ENCODE results near the gene IFNG.

DNA sequence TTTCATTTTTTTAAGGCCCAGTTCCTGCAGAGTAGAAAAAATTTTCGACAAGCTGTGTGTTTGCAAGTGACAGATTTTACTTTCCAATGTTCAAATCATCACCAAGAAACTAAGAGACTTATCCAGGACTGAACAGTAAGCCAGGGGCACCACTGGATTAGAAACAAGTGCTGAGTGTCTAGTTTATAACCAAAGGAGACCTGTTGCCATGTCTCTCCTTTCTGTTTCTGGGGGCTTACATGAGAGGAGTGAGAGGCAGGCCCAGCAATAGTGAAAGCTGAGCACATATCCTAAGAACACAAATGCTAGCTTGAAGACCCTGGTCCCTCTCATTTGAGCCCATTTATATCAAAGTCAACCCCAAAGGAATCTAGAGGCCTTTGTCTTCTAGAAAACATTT, 2.9 kb downstream of the IFNG start:
- TF ChIP-seq EZH2 (IDR thresholded peaks at IDR 0.05; ENCODE audit: low read length): no peak
- TF ChIP-seq, protein P1, sequence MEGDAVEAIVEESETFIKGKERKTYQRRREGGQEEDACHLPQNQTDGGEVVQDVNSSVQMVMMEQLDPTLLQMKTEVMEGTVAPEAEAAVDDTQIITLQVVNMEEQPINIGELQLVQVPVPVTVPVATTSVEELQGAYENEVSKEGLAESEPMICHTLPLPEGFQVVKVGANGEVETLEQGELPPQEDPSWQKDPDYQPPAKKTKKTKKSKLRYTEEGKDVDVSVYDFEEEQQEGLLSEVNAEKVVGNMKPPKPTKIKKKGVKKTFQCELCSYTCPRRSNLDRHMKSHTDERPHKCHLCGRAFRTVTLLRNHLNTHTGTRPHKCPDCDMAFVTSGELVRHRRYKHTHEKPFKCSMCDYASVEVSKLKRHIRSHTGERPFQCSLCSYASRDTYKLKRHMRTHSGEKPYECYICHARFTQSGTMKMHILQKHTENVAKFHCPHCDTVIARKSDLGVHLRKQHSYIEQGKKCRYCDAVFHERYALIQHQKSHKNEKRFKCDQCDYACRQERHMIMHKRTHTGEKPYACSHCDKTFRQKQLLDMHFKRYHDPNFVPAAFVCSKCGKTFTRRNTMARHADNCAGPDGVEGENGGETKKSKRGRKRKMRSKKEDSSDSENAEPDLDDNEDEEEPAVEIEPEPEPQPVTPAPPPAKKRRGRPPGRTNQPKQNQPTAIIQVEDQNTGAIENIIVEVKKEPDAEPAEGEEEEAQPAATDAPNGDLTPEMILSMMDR (optimal IDR thresholded peaks at IDR 0.05 in 1 of 3, IDR thresholded peaks at IDR 0.05 in 1 of 3, conservative IDR thresholded peaks at IDR 0.05 in 1 of 3; ENCODE audit: extremely low read depth in 1 of 3, insufficient read depth in 2 of 3, low read length in 3 of 3): no peak

Measured in keratinocyte (primary cell).